NCI-H146 (cell line): Measurements from ENCODE around the gene YDJC.

Experiments used
- DNase-seq: peaks from one replicate; lab custom pipeline; 2025; lab: John Stamatoyannopoulos, UW

Gene YDJC

GRCh38 chr22:21579474-21579851, 50.4 kb downstream of the YDJC start:
- DNase-seq, result no peak
